Pancreas (tissue), 10 donors: Measurements from ENCODE around the gene RELCH. TPM values are rescaled to one million over a fixed set of nuclear protein-coding genes. Genes with fewer than 3 reads are reported as not detected.

ENCODE experiments used
- ATAC-seq, 4 donors: fragments of 200-7000 bp; cut with Tn5 transposase; one replicate each; pipeline versions ENCODE4 v1.8.0 to v1.9.1; 2020; ENCODE audit warnings: mild to moderate bottlenecking in 4 of 4, moderate library complexity in 4 of 4
- DNase-seq, 6 donors: peaks; one replicate each; pipeline ENCODE4 v3.0.0-alpha.2; 2020
- FAIRE-seq: peaks from 2 replicates; lab custom pipeline; 2012; peaks lifted over from hg19 to GRCh38; lab: Jason Lieb, UNC
- H3K27ac ChIP-seq, 4 donors: fragments of 200-600 bp; sonication (generic); 1 replicate in 3 of 4; 2 replicates in 1 of 4; pipeline versions ENCODE4 v1.5.0 to v1.8.0; 2020
- H3K27me3 ChIP-seq, 4 donors: fragments of 200-600 bp; one replicate each; pipeline ENCODE4 v1.8.0; 2021
- H3K36me3 ChIP-seq, 3 donors: fragments of 200-600 bp; sonication (generic) in 1 of 3; one replicate each; pipeline versions ENCODE4 v1.5.0 to v1.8.0; 2020 to 2021
- H3K4me1 ChIP-seq, 3 donors: fragments of 200-600 bp; one replicate each; pipeline ENCODE4 v1.8.0; 2021
- H3K4me3 ChIP-seq, 4 donors: fragments of 200-600 bp; sonication (generic) in 2 of 4; one replicate each; pipeline versions ENCODE4 v1.5.0 to v1.8.0; 2020 to 2021
- H3K9me3 ChIP-seq, 4 donors: fragments of 200-600 bp; one replicate each; pipeline ENCODE4 v1.8.0; 2021
- WGBS, 2 donors: extraction: QIAGEN DNeasy Blood & Tissue Kit; methylation state at CpG; one replicate each; pipeline ENCODE4 v1.1.7; 2013; 5-methylcytosine and 5-hydroxymethylcytosine counted together
- intact Hi-C, 3 donors: fragments of 100-400 bp; cut with DNase I; formaldehyde crosslinking; loops; one replicate each; pipeline versions ENCODE4 v1.11.1 to v1.14.2; 2022
- polyA plus RNA-seq, 2 donors: library from polyadenylated mRNA; stranded (reverse); fragments of 200-250 nt; gene quantifications; one replicate each; pipeline ENCODE4 v1.2.3, GENCODE V29; 2013
- total RNA-seq, 6 donors: library from RNA; stranded (reverse); fragmentation: NEBNext Ultra II Directional in 4 of 6; extraction: Animal tissue kit (Norgen Biotek cat#: 25700) in 4 of 6; gene quantifications; one replicate each; pipeline versions ENCODE4 v1.2.1 to v1.2.4, GENCODE V29; 2021 to 2023
- TF ChIP-seq, protein P1 (sequence below), 4 donors: fragments of 200-600 bp; sonication (generic) in 3 of 4; IDR thresholded peaks; one replicate each; pipeline versions ENCODE4 v1.5.0 to v1.8.0; 2021; ENCODE audit warnings: antibody characterized with exemption in 4 of 4
- donor health status: healthy with polysubstance abuse.
- donor health status: DM: no; HTN: no; CAD: no; lungs with moderate emphysema.
- donor health status: DM: no; HTN: no; CAD: no.
- donor health status: control.
- donor health status: control.
- donor health status: Bipolar disorder and iron deficiency.
- donor health status: DM: yes; HTN: yes; CAD: no.
- donor health status: DM: no; HTN: no; CAD: no.
- donor health status: DM: no; HTN: no; CAD: no.
- donor health status: DM: yes; HTN: yes; CAD: no.

RELCH gene
- total and polyA plus RNA-seq, 8 donors, result 8.1 to 18.2 (median 12.6) TPM

DNA sequence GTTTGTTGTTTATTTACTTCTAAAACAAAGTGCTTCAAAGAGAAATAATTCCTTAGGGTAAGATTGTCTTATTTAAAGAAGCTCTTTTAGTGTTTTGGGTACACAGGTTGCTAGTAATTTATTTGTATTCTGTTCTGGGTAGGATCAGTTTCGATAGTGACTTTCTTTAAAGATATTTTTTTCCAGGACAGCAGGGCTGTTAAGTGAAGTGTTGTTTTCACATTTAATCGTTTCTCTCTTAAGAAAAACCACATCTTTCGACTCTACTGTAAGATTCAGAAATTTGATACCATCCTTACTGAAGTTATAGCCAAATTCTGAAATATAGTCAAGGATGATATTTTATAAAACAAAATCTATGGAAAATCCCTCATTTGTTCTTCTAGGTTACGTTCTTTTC lies 155.8 kb downstream of the RELCH start:
- Histone ChIP-seq H3K36me3 (no peaks in the 10 kb centered on the region), H3K4me3 (no peak overlapping the region), H3K4me1 (no peaks in the 10 kb centered on the region), H3K9me3 (no peaks in the 10 kb centered on the region), H3K27ac (no peak overlapping the region), H3K27me3 (no peaks in the 10 kb centered on the region)
- DNase-seq, result no peak
- intact Hi-C loops, result no loop called here
- 74 to 90% methylated on average over 4 of the region's 4 CpGs for WGBS, 2 donors
- no peak for FAIRE-seq
- no peak for ATAC-seq
- TF ChIP-seq, protein P1, sequence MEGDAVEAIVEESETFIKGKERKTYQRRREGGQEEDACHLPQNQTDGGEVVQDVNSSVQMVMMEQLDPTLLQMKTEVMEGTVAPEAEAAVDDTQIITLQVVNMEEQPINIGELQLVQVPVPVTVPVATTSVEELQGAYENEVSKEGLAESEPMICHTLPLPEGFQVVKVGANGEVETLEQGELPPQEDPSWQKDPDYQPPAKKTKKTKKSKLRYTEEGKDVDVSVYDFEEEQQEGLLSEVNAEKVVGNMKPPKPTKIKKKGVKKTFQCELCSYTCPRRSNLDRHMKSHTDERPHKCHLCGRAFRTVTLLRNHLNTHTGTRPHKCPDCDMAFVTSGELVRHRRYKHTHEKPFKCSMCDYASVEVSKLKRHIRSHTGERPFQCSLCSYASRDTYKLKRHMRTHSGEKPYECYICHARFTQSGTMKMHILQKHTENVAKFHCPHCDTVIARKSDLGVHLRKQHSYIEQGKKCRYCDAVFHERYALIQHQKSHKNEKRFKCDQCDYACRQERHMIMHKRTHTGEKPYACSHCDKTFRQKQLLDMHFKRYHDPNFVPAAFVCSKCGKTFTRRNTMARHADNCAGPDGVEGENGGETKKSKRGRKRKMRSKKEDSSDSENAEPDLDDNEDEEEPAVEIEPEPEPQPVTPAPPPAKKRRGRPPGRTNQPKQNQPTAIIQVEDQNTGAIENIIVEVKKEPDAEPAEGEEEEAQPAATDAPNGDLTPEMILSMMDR (IDR thresholded peaks at IDR 0.05), result no peak

DNA sequence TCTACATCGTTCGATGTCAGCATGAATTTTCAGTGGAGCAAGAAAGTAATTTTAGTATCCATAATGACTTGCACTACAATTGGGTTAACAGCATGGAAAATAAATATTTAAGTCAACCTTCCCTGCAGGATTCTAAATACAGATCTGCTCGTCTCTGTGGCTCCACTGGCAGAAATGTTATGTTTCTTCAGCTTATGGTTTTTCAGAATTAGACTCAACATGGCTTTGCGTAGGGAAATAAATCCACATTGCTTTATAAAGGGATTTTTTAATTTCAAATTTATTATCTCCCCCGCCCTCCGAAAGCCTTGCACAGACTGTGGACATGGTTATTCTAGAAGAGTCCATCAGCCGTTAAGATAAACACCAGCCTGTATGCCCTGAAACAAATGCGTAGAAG lies 156.3 kb downstream of the RELCH start:
- Histone ChIP-seq H3K36me3 (no peaks in the 10 kb centered on the region), H3K9me3 (no peaks in the 10 kb centered on the region), H3K4me3 (no peak overlapping the region), H3K27me3 (no peaks in the 10 kb centered on the region), H3K4me1 (no peaks in the 10 kb centered on the region), H3K27ac (no peak overlapping the region)
- WGBS, 2 donors, result 87 to 91% methylated on average over 8 of the region's 8 CpGs
- TF ChIP-seq, protein P1 (IDR thresholded peaks at IDR 0.05), result no peak
- FAIRE-seq, result no peak
- no peak for DNase-seq
- intact Hi-C loops, result no loop called here
- ATAC-seq, result no peak

DNA sequence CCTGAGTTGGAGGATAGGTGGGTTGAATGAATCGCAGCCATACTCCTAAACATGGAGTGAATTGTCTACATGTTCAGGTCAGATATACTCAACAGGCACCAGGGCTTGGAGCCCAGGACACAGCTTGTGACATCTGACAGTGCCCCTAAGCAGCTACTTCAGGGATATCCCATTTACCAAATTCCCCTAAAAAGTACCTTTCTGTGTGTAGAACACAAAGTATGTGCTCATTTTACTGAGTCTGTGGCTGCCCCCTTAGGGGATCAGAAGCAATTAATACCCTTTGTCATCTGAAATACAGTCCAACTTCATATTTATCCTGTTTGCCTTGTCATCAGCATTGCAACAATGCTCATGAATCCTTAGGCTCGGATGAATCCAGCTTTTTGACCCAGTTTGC lies 158.9 kb downstream of the RELCH start:
- 82 to 86% methylated on average over 2 of the region's 2 CpGs for WGBS, 2 donors
- Histone ChIP-seq H3K9me3 (no peaks in the 10 kb centered on the region), H3K27ac (no peak overlapping the region), H3K4me1 (no peaks in the 10 kb centered on the region), H3K4me3 (no peak overlapping the region), H3K36me3 (no peaks in the 10 kb centered on the region), H3K27me3 (no peaks in the 10 kb centered on the region)
- no peak for ATAC-seq
- TF ChIP-seq, protein P1 (IDR thresholded peaks at IDR 0.05), result no peak
- no peak for DNase-seq
- intact Hi-C loops, result no loop called here
- FAIRE-seq, result no peak

- FAIRE-seq, result no peak
- Histone ChIP-seq H3K4me1 (no peaks in the 10 kb centered on the region), H3K27ac (no peak overlapping the region), H3K9me3 (no peaks in the 10 kb centered on the region), H3K4me3 (no peak overlapping the region), H3K27me3 (no peaks in the 10 kb centered on the region), H3K36me3 (no peaks in the 10 kb centered on the region)
- WGBS, 2 donors, result 74 to 77% methylated on average over 7 of the region's 7 CpGs
- DNase-seq, result no peak
- intact Hi-C loops, result no loop called here
- TF ChIP-seq, protein P1 (IDR thresholded peaks at IDR 0.05), result no peak
- ATAC-seq, result peak in 2 of 4 donors; percentile 9 to 22
Observed at GRCh38 chr18:62346333-62347088, 159.5 kb downstream of the RELCH start.

- FAIRE-seq, result no peak
Observed at GRCh38 chr18:62347089-62347506, 160.0 kb downstream of the RELCH start.

More at GRCh38 chr18:62347089-62347506, 160.0 kb downstream of the RELCH start:
- 66 to 70% methylated on average over 6 of the region's 6 CpGs for WGBS, 2 donors
- Histone ChIP-seq H3K27me3 (no peaks in the 10 kb centered on the region), H3K4me3 (no peak overlapping the region), H3K9me3 (no peaks in the 10 kb centered on the region), H3K27ac (no peak overlapping the region), H3K36me3 (no peaks in the 10 kb centered on the region), H3K4me1 (no peaks in the 10 kb centered on the region)
- no peak for ATAC-seq
- intact Hi-C loops, result no loop called here
- TF ChIP-seq, protein P1 (IDR thresholded peaks at IDR 0.05), result no peak
- DNase-seq, result no peak
